Measurements from ENCODE around the gene CD151. TPM values are rescaled to one million over a fixed set of nuclear protein-coding genes. Genes with fewer than 3 reads are reported as not detected.

CD151 gene
- total and polyA plus RNA-seq, 2 experiments from 2014 or later, result 248 to 356 TPM

DNA sequence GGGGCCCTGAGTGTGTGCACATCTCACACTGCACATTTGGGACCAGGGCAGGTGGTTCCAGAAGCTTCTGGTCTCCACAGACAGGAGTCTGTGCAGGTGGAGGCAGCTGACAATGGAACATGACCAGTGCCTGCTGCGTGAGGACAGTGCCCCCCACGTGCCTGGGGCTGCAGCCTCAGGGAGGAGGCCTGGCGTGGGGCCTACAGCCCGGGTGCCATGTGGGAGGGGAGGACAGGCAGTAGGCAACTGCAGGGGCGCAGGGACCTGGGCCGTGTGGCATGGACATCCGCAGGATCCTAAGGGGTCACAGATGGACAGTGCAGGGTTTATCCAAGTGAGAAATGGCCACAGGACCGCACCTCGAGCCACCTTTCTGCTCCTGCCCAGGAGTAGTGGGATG, 38.7 kb downstream of the CD151 start:
- no peak overlapping the region for H2AFZ ChIP-seq
- H3K27me3 ChIP-seq, result no peaks in the 10 kb centered on the region
- H3K4me3 ChIP-seq, result no peak overlapping the region
- no peak for DNase-seq (ENCODE audit: low spot score)
- H3K27ac ChIP-seq, result no peak overlapping the region
- TF ChIP-seq EZH2 (IDR thresholded peaks at IDR 0.05; ENCODE audit: borderline replicate concordance) (no peak), CTCF (IDR thresholded peaks at IDR 0.05; ENCODE audit: poor library complexity) (no peak), EZH2phosphoT487 (IDR thresholded peaks at IDR 0.05; ENCODE audit: low read depth, severe bottlenecking, unreplicated experiment) (no peak)
- no peaks in the 10 kb centered on the region for H3K4me1 ChIP-seq (ENCODE audit: insufficient read depth)
- H3K79me2 ChIP-seq, result no peaks in the 10 kb centered on the region
- no peaks in the 10 kb centered on the region for H3K36me3 ChIP-seq (replicated peaks; ENCODE audit: insufficient read depth, low read depth)
- H4K20me1 ChIP-seq (ENCODE audit: insufficient read depth, poor library complexity, severe bottlenecking), result no peaks in the 10 kb centered on the region
- H3K9me2 ChIP-seq (replicated peaks; ENCODE audit: insufficient read depth), result no peaks in the 10 kb centered on the region
- no peaks in the 10 kb centered on the region for H3K9me3 ChIP-seq (ENCODE audit: low read depth)
- H3K4me2 ChIP-seq, result no peak overlapping the region
- 84% methylated on average over 9 of the region's 9 CpGs for WGBS (ENCODE audit: low lambda C conversion rate, missing lambda C conversion rate)

DNA sequence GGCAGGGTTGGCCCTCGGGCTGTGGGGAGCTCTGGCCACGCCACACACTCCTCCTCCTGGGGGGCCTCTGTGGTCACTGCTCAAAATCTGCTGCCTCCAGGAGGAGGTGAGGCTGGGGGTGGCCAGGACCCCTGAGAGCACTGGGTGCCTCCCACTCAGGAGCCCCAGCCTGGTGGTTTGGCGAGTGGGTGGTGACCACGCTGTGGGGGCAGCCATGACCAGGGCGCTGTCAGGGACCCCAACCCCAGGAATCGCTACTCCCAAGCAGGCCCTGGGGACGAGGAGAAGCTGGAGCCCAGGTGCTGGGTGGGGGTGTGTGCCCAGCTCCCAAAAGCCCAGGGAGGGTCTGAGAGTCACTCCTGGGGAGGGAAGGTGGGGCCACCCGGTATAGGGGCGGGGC, 40.0 kb downstream of the CD151 start:
- Histone ChIP-seq H2AFZ (no peak overlapping the region), H4K20me1 (ENCODE audit: insufficient read depth, poor library complexity, severe bottlenecking) (no peaks in the 10 kb centered on the region), H3K36me3 (replicated peaks; ENCODE audit: insufficient read depth, low read depth) (no peaks in the 10 kb centered on the region), H3K9me3 (ENCODE audit: low read depth) (no peaks in the 10 kb centered on the region), H3K9me2 (replicated peaks; ENCODE audit: insufficient read depth) (no peaks in the 10 kb centered on the region), H3K27me3 (no peaks in the 10 kb centered on the region), H3K79me2 (no peaks in the 10 kb centered on the region), H3K4me3 (no peak overlapping the region), H3K4me1 (ENCODE audit: insufficient read depth) (no peaks in the 10 kb centered on the region), H3K27ac (no peak overlapping the region), H3K4me2 (no peak overlapping the region)
- DNase-seq (ENCODE audit: low spot score), result no peak
- no peak for TF ChIP-seq EZH2phosphoT487 (IDR thresholded peaks at IDR 0.05; ENCODE audit: low read depth, severe bottlenecking, unreplicated experiment)
- TF ChIP-seq EZH2 (IDR thresholded peaks at IDR 0.05; ENCODE audit: borderline replicate concordance), result no peak
- no peak for TF ChIP-seq CTCF (IDR thresholded peaks at IDR 0.05; ENCODE audit: poor library complexity)
- WGBS (ENCODE audit: low lambda C conversion rate, missing lambda C conversion rate), result 97% methylated on average over 9 of the region's 9 CpGs

GRCh38 chr11:873706-874105, 41.0 kb downstream of the CD151 start:
- 79% methylated on average over 12 of the region's 12 CpGs for WGBS (ENCODE audit: low lambda C conversion rate, missing lambda C conversion rate)
- H3K27me3 ChIP-seq, result no peaks in the 10 kb centered on the region

More at GRCh38 chr11:873706-874105, 41.0 kb downstream of the CD151 start:
- Histone ChIP-seq H2AFZ (no peak overlapping the region), H4K20me1 (ENCODE audit: insufficient read depth, poor library complexity, severe bottlenecking) (no peaks in the 10 kb centered on the region), H3K79me2 (no peaks in the 10 kb centered on the region), H3K36me3 (replicated peaks; ENCODE audit: insufficient read depth, low read depth) (no peaks in the 10 kb centered on the region), H3K4me2 (no peak overlapping the region), H3K4me3 (no peak overlapping the region), H3K27ac (no peak overlapping the region), H3K9me3 (ENCODE audit: low read depth) (no peaks in the 10 kb centered on the region), H3K4me1 (ENCODE audit: insufficient read depth) (no peaks in the 10 kb centered on the region), H3K9me2 (replicated peaks; ENCODE audit: insufficient read depth) (no peaks in the 10 kb centered on the region)
- DNase-seq (ENCODE audit: low spot score), result no peak
- no peak for TF ChIP-seq EZH2phosphoT487 (IDR thresholded peaks at IDR 0.05; ENCODE audit: low read depth, severe bottlenecking, unreplicated experiment)
- TF ChIP-seq EZH2 (IDR thresholded peaks at IDR 0.05; ENCODE audit: borderline replicate concordance), result no peak
- no peak for TF ChIP-seq CTCF (IDR thresholded peaks at IDR 0.05; ENCODE audit: poor library complexity)
